ENCODE data around the gene GNA12.

Gene GNA12, protein sequence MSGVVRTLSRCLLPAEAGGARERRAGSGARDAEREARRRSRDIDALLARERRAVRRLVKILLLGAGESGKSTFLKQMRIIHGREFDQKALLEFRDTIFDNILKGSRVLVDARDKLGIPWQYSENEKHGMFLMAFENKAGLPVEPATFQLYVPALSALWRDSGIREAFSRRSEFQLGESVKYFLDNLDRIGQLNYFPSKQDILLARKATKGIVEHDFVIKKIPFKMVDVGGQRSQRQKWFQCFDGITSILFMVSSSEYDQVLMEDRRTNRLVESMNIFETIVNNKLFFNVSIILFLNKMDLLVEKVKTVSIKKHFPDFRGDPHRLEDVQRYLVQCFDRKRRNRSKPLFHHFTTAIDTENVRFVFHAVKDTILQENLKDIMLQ

DNA sequence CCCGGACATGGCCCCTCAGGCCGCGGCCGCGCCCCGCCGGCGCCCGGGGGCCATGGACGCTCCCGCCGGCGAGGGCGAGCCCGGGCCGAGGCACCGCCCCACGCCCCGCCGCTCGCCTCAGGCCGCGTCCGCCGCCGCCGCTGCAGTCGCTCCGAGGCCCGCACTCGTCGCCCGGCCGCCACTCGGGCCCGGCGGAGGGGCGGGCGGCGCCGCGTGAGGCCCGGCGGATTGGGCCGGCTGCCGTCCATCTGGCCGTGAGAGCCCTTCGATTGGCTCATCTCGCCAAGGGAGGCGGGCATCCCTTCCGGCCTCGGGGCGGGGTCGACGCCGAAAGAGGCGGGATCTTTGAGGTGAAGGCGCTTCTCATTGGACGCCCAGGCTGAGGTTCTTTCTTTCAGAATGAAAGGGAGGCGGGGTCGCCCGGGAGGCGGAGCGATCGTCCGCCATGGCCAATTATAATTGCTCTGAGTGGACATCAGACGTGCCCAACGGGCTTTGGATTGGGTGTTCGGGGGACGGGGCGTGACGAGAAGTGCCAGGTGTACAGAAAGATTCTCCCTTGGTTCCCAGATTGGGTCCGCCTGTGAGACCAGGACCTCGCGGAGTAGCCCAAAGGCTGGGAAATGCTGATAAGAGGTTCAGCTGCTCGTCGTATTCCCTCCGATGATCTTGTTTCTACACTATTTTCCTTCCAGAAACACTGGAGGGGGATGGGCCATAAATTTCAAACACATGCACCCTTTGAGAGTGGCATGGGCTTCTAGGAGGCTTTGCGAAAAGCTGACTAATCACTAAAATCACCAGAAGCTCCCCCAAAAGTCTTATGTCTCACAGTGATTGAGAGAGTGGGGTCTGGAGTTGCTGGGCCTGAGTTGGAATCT is at the start of gene GNA12:
Gene GNA12, minus strand, starts transcription at position 156 of the 881 bp plus-strand sequence. Its CDS starts 147 bp downstream, at position 9.
- Histone ChIP-seq H3K36me3 (ENCODE audit: control insufficient read depth, low read depth, low read length) (peaks cover 21% of the 10 kb centered on the region), H3K4me3 (ENCODE audit: low read length) (peak within 1 kb of the TSS; percentile 62), H3K9me3 (ENCODE audit: control insufficient read depth, low read depth, low read length) (no peaks in the 10 kb centered on the region), H3K4me1 (ENCODE audit: control insufficient read depth, low read depth, low read length) (peaks cover 19% of the 10 kb centered on the region), H3K27me3 (ENCODE audit: control insufficient read depth, insufficient read depth, low read length) (no peaks in the 10 kb centered on the region), H3K27ac (ENCODE audit: low read length) (no peak within 1 kb of the TSS), H3K9ac (ENCODE audit: low read length) (peak within 1 kb of the TSS; percentile 39)

GRCh38 chr7:2893411-2893861 is 49.3 kb upstream of the GNA12 start:
- no peak overlapping the region for H3K4me3 ChIP-seq (ENCODE audit: low read length)
- no peak overlapping the region for H3K27ac ChIP-seq (ENCODE audit: low read length)
- no peaks in the 10 kb centered on the region for H3K27me3 ChIP-seq (ENCODE audit: control insufficient read depth, insufficient read depth, low read length)
- no peak overlapping the region for H3K9ac ChIP-seq (ENCODE audit: low read length)
- H3K4me1 ChIP-seq (ENCODE audit: control insufficient read depth, low read depth, low read length), result no peaks in the 10 kb centered on the region
- no peaks in the 10 kb centered on the region for H3K9me3 ChIP-seq (ENCODE audit: control insufficient read depth, low read depth, low read length)
- H3K36me3 ChIP-seq (ENCODE audit: control insufficient read depth, low read depth, low read length), result no peaks in the 10 kb centered on the region

GRCh38 chr7:2892549-2892948 is 48.4 kb upstream of the GNA12 start:
- Histone ChIP-seq H3K27me3 (ENCODE audit: control insufficient read depth, insufficient read depth, low read length) (no peaks in the 10 kb centered on the region), H3K27ac (ENCODE audit: low read length) (no peak overlapping the region), H3K9me3 (ENCODE audit: control insufficient read depth, low read depth, low read length) (no peaks in the 10 kb centered on the region), H3K36me3 (ENCODE audit: control insufficient read depth, low read depth, low read length) (no peaks in the 10 kb centered on the region), H3K4me3 (ENCODE audit: low read length) (no peak overlapping the region), H3K9ac (ENCODE audit: low read length) (no peak overlapping the region), H3K4me1 (ENCODE audit: control insufficient read depth, low read depth, low read length) (no peaks in the 10 kb centered on the region)

GRCh38 chr7:2887816-2888215 is 43.7 kb upstream of the GNA12 start:
- Histone ChIP-seq H3K9ac (ENCODE audit: low read length) (no peak overlapping the region), H3K4me1 (ENCODE audit: control insufficient read depth, low read depth, low read length) (no peaks in the 10 kb centered on the region), H3K4me3 (ENCODE audit: low read length) (no peak overlapping the region), H3K27ac (ENCODE audit: low read length) (no peak overlapping the region), H3K27me3 (ENCODE audit: control insufficient read depth, insufficient read depth, low read length) (no peaks in the 10 kb centered on the region), H3K9me3 (ENCODE audit: control insufficient read depth, low read depth, low read length) (no peaks in the 10 kb centered on the region), H3K36me3 (ENCODE audit: control insufficient read depth, low read depth, low read length) (no peaks in the 10 kb centered on the region)

DNA sequence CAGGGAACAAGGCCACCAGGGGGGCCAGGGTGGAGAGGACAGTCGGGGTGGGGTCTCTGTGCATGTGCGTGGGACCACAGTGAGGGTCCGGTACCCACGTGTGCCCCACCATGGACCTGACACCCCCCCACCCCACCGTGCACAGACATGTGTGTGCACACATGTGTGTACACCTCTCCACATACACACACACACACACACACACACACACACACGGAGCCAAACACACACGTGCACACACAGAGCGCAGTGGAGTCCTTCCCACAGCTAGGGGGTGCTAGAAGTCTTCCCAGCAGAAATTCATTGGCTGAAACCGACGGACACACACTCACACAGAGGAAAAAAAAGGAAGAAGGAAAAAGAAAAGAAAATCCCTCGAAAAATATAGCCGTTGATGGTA is 42.8 kb upstream of the GNA12 start:
- no peak overlapping the region for H3K27ac ChIP-seq (ENCODE audit: low read length)
- no peak overlapping the region for H3K4me3 ChIP-seq (ENCODE audit: low read length)
- H3K4me1 ChIP-seq (ENCODE audit: control insufficient read depth, low read depth, low read length), result no peaks in the 10 kb centered on the region
- H3K9ac ChIP-seq (ENCODE audit: low read length), result no peak overlapping the region
- no peaks in the 10 kb centered on the region for H3K9me3 ChIP-seq (ENCODE audit: control insufficient read depth, low read depth, low read length)
- no peaks in the 10 kb centered on the region for H3K27me3 ChIP-seq (ENCODE audit: control insufficient read depth, insufficient read depth, low read length)
- no peaks in the 10 kb centered on the region for H3K36me3 ChIP-seq (ENCODE audit: control insufficient read depth, low read depth, low read length)

- H3K27ac ChIP-seq (ENCODE audit: low read length), result no peak overlapping the region
- H3K4me3 ChIP-seq (ENCODE audit: low read length), result no peak overlapping the region
- no peaks in the 10 kb centered on the region for H3K4me1 ChIP-seq (ENCODE audit: control insufficient read depth, low read depth, low read length)
- H3K9ac ChIP-seq (ENCODE audit: low read length), result no peak overlapping the region
- no peaks in the 10 kb centered on the region for H3K27me3 ChIP-seq (ENCODE audit: control insufficient read depth, insufficient read depth, low read length)
- H3K36me3 ChIP-seq (ENCODE audit: control insufficient read depth, low read depth, low read length), result no peaks in the 10 kb centered on the region
- H3K9me3 ChIP-seq (ENCODE audit: control insufficient read depth, low read depth, low read length), result no peaks in the 10 kb centered on the region
These were observed 42.3 kb upstream of the GNA12 start for GRCh38 chr7:2886391-2886790.

- Histone ChIP-seq H3K4me1 (ENCODE audit: control insufficient read depth, low read depth, low read length) (peaks cover 10% of the 10 kb centered on the region), H3K9me3 (ENCODE audit: control insufficient read depth, low read depth, low read length) (no peaks in the 10 kb centered on the region), H3K9ac (ENCODE audit: low read length) (no peak overlapping the region), H3K27ac (ENCODE audit: low read length) (no peak overlapping the region), H3K4me3 (ENCODE audit: low read length) (no peak overlapping the region), H3K36me3 (ENCODE audit: control insufficient read depth, low read depth, low read length) (no peaks in the 10 kb centered on the region), H3K27me3 (ENCODE audit: control insufficient read depth, insufficient read depth, low read length) (no peaks in the 10 kb centered on the region)
These were observed 40.1 kb upstream of the GNA12 start for GRCh38 chr7:2884161-2884560.

DNA sequence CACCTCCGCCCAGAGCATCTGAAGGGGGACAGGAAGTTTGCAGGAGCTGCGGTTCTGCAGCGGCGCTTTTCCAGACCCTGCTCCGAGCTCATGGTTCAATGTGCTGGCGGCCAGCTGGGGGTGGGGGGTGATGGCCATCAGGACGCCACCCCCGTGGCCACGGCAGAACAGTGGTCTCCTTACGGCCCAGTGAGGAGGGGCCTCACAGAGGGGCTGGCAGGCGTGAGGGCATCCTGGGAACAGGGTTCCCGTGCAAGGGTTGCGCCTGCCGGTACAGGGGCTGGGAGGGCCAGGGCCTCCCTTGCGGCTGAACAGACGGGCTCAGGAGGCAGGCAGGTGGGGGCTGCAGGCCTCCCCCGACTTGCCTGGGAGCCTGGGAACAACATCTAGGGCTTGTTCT is 39.0 kb upstream of the GNA12 start:
- Histone ChIP-seq H3K27ac (ENCODE audit: low read length) (no peak overlapping the region), H3K9ac (ENCODE audit: low read length) (no peak overlapping the region), H3K4me3 (ENCODE audit: low read length) (no peak overlapping the region), H3K9me3 (ENCODE audit: control insufficient read depth, low read depth, low read length) (no peaks in the 10 kb centered on the region), H3K36me3 (ENCODE audit: control insufficient read depth, low read depth, low read length) (no peaks in the 10 kb centered on the region), H3K27me3 (ENCODE audit: control insufficient read depth, insufficient read depth, low read length) (no peaks in the 10 kb centered on the region), H3K4me1 (ENCODE audit: control insufficient read depth, low read depth, low read length) (peaks cover 10% of the 10 kb centered on the region)

DNA sequence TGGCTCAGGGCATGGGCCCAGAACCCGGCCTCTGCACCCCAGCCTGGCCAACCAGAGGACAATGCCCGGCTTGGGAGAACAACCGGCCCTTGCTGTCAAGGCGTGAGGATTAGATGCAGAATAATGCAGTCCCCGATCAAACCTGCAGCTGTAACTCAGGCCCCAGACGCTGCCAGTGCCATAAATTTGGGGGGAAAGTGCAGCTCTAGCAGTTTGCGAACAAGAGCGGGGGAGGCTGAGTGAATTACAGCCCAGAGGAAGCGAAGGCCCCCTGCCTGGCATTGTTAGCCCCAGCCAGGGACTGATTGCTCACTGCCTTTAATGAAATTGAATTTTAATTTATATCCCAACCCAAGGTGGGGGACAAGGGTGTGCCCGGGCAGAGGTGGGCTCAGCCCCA is 38.0 kb upstream of the GNA12 start:
- Histone ChIP-seq H3K9me3 (ENCODE audit: control insufficient read depth, low read depth, low read length) (no peaks in the 10 kb centered on the region), H3K36me3 (ENCODE audit: control insufficient read depth, low read depth, low read length) (no peaks in the 10 kb centered on the region), H3K4me1 (ENCODE audit: control insufficient read depth, low read depth, low read length) (peaks cover 10% of the 10 kb centered on the region), H3K27me3 (ENCODE audit: control insufficient read depth, insufficient read depth, low read length) (no peaks in the 10 kb centered on the region), H3K9ac (ENCODE audit: low read length) (no peak overlapping the region), H3K4me3 (ENCODE audit: low read length) (no peak overlapping the region), H3K27ac (ENCODE audit: low read length) (no peak overlapping the region)

DNA sequence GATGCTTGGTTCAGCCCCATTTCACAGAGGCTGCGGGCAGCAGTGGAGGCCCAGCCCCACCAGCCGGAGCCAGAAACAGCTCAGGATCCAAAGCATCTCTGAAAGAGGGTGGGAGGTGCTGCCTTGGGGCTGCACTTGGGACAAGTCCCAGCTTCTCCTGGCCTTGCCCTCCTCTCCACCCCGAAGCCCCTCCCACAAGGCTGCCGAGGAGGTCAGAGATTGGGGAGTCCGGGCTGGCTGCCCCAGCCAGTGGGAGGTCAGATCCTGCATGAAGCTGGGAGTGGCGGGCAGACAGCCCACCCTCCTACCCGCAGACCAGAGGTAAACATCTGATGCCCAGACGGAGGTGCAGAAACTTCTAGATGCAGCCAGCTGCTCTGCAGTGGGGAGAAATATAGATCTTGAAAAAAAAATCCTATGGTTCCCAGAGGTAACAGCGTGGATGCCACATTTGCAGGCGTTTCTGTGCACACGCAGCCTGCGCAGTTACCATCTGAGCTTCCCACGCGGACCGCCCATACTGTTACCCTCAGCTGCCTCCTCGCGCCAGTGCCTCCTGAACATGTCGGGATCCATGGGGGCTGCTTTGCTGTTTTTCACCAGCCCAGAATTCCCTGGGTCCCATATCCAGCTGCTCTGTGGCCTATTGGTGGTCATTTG is 36.9 kb upstream of the GNA12 start:
- Histone ChIP-seq H3K27ac (ENCODE audit: low read length) (no peak overlapping the region), H3K27me3 (ENCODE audit: control insufficient read depth, insufficient read depth, low read length) (no peaks in the 10 kb centered on the region), H3K4me3 (ENCODE audit: low read length) (no peak overlapping the region), H3K36me3 (ENCODE audit: control insufficient read depth, low read depth, low read length) (no peaks in the 10 kb centered on the region), H3K9ac (ENCODE audit: low read length) (no peak overlapping the region), H3K4me1 (ENCODE audit: control insufficient read depth, low read depth, low read length) (peaks cover 10% of the 10 kb centered on the region), H3K9me3 (ENCODE audit: control insufficient read depth, low read depth, low read length) (no peaks in the 10 kb centered on the region)

GRCh38 chr7:2880051-2880450 is 35.9 kb upstream of the GNA12 start:
- Histone ChIP-seq H3K27me3 (ENCODE audit: control insufficient read depth, insufficient read depth, low read length) (no peaks in the 10 kb centered on the region), H3K9ac (ENCODE audit: low read length) (no peak overlapping the region), H3K36me3 (ENCODE audit: control insufficient read depth, low read depth, low read length) (no peaks in the 10 kb centered on the region), H3K4me1 (ENCODE audit: control insufficient read depth, low read depth, low read length) (peaks cover 10% of the 10 kb centered on the region), H3K9me3 (ENCODE audit: control insufficient read depth, low read depth, low read length) (no peaks in the 10 kb centered on the region), H3K4me3 (ENCODE audit: low read length) (no peak overlapping the region), H3K27ac (ENCODE audit: low read length) (no peak overlapping the region)

Data from iPS-18a (cell line).